BJ (cell line): ENCODE results near the gene KCTD1. TPM values are rescaled to one million over a fixed set of nuclear protein-coding genes. Genes with fewer than 3 reads are reported as not detected.
A peak's percentile ranks its signal among the peaks of the same experiment; 100 is the strongest.

Experiments used
- CTCF ChIA-PET: fragments of 350-600 bp; formaldehyde crosslinking; extraction: SDS; loops from one replicate; lab custom pipeline; 2021; ENCODE audit warnings: antibody characterized with exemption, inconsistent platforms; lab: Yijun Ruan, JAX
- POLR2A ChIA-PET: fragments of 300-600 bp; sonication (Branson Sonifier 250); formaldehyde crosslinking; extraction: SDS; loops from one replicate; lab custom pipeline; 2021; ENCODE audit warnings: antibody characterized with exemption; lab: Charles Lee
- DNase-seq: peaks from one replicate; pipeline ENCODE4 v3.0.0-alpha.2; 2011; ENCODE audit warnings: low read depth
- H3K27me3 ChIP-seq: 2 replicates; pipeline ENCODE4 v1.6.0; 2011; ENCODE audit warnings: low read length; ENCODE audit not compliant: control insufficient read depth, insufficient read depth
- H3K36me3 ChIP-seq: 2 replicates; pipeline ENCODE4 v1.5.1; 2011; ENCODE audit warnings: low read length; ENCODE audit not compliant: control insufficient read depth, insufficient read depth
- H3K4me3 ChIP-seq: 2 replicates; pipeline ENCODE4 v1.5.1; 2011; ENCODE audit warnings: low read depth, mild to moderate bottlenecking, control low read depth, low read length
- polyA minus RNA-seq: library from RNA; depleted of rRNA, polyadenylated mRNA; stranded (reverse); fragments of >200 nt; gene quantifications from 2 replicates; pipeline ENCODE4 v1.2.3, GENCODE V29; 2011; rRNA and poly(A)+ RNA removed
- polyA plus RNA-seq: library from polyadenylated mRNA; depleted of rRNA; stranded (reverse); fragments of >200 nt; gene quantifications from 2 replicates; pipeline ENCODE4 v1.2.3, GENCODE V29; 2011; rRNA removed
- TF ChIP-seq, protein P1 (sequence below): IDR thresholded peaks from 2 replicates; pipeline ENCODE4 v1.5.1; 2011; ENCODE audit warnings: low read depth, mild to moderate bottlenecking, control low read depth, inconsistent platforms, low read length, moderate library complexity; ENCODE audit not compliant: insufficient read depth

KCTD1 gene
- 6.3 and 9.6 TPM in 2 replicates for polyA plus RNA-seq
- 7.1 and 7.5 TPM in 2 replicates for polyA minus RNA-seq

DNA sequence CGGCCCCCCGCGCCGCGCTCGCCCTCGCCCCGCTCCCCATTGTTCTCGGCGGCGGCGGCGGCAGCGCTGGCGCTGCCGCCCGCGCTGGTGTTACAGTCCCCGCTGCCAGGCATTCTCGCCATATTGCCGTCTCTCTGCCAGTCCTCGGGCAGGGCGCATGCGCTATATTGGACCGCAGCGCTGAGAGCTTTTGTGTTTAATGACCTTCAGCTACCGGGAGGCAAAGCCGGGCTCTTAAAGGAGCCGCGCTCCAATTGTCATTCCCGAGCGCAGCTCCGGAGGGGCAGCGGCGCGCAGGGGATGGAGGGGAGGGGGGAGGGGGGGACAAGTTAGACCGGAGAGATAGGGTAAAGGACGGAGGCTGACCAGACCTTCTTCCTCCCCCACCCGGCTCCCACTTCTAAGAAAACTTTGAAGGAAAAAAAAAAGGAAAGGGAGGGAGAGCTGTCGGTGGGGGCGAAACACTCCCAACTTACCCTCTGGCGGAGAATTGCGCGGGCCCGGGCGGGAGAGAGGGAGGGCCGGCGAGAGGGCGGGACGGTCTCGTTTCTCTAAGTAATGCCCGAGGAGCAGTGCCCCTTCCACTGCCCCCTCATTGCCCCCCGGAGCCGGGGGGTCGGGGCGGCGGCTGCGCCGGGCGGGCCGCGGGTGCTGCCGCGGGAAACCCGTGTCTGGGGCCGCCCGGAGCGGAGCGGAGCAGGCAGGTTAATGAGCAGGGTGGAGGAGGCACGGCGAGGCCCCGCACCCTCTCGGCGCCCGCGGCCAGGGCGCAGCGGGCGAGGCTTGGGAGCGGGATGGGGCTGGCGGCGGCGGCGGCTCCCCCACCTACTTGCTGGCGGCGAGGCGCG, at the start of gene KCTD1:
Gene KCTD1, minus strand, starts transcription at position 139 of the 848 bp plus-strand sequence. Its CDS starts 17 bp downstream, at position 122.
- Histone ChIP-seq H3K4me3 (peak within 1 kb of the TSS; percentile 78), H3K36me3 (no peaks in the 10 kb centered on the region), H3K27me3 (peaks cover 6% of the 10 kb centered on the region)
- TF ChIP-seq, protein P1, sequence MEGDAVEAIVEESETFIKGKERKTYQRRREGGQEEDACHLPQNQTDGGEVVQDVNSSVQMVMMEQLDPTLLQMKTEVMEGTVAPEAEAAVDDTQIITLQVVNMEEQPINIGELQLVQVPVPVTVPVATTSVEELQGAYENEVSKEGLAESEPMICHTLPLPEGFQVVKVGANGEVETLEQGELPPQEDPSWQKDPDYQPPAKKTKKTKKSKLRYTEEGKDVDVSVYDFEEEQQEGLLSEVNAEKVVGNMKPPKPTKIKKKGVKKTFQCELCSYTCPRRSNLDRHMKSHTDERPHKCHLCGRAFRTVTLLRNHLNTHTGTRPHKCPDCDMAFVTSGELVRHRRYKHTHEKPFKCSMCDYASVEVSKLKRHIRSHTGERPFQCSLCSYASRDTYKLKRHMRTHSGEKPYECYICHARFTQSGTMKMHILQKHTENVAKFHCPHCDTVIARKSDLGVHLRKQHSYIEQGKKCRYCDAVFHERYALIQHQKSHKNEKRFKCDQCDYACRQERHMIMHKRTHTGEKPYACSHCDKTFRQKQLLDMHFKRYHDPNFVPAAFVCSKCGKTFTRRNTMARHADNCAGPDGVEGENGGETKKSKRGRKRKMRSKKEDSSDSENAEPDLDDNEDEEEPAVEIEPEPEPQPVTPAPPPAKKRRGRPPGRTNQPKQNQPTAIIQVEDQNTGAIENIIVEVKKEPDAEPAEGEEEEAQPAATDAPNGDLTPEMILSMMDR, result no peak
- POLR2A ChIA-PET, result interaction anchor here (0.6 kb wide), 2 partner anchors 149 to 502 kb away, joined by 4 to 11 read pairs; no protein-coding TSS in a partner anchor
- DNase-seq, result no peak
- CTCF ChIA-PET, result interaction anchor here (0.7 to 2.3 kb wide), 16 partner anchors 8 to 165 kb away, joined by 3 to 9 read pairs (median 3); no protein-coding TSS in a partner anchor

DNA sequence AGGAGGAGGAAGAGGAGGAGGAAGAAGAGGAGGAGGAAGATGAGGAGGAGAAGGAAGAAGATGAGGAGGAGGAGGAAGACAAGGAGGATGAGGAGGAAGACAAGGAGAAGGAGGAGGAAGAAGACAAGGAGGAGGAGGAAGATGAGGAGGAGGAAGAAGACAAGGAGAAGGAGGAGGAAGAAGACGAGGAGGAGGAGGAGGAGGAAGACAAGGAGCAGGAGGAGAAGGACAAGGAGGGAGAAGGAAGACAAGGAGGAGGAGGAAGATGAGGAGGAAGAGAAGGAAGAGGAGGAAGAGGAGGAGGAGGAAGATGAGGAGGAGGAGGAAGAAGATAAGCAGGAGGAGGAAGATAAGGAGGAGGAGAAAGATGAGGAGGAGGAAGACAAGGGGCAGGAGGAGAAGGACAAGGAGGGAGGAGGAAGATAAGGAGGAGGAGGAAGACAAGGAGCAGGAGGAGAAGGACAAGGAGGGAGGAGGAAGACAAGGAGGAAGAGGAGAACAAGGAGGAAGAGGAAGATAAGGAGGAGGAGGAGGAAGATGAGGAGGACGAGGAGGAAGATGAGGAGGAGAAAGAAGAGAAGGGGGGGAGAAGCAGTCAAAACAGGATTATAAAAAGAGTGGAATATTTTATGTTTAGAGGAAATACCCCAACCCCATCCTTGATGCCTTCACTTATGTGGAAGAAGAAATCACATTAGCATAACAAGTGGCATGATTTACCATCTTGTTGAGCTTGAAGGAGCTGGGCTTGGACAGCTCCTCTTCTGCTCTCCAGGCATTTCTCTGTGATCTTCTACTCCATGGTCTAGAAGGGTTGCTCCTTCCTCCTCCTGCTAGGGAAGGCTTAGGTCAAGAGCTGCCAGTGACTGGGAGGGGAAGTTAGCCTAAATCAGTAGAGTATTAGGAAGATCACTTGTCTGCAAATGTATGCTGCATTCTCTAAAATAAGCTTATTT, 45.3 kb upstream of the KCTD1 start:
- Histone ChIP-seq H3K36me3 (no peaks in the 10 kb centered on the region), H3K27me3 (no peaks in the 10 kb centered on the region), H3K4me3 (no peak overlapping the region)
- TF ChIP-seq, protein P1, result no peak
- CTCF ChIA-PET, result no interaction called here
- DNase-seq, result no peak
- POLR2A ChIA-PET, result no interaction called here

GRCh38 chr18:26584745-26585144, 36.4 kb upstream of the KCTD1 start:
- ChIA-PET POLR2A (no interaction called here), CTCF (no interaction called here)
- Histone ChIP-seq H3K4me3 (no peak overlapping the region), H3K27me3 (peaks cover 2% of the 10 kb centered on the region; the same call in 1 of the 2 replicates), H3K36me3 (no peaks in the 10 kb centered on the region)
- TF ChIP-seq, protein P1, result no peak
- DNase-seq, result no peak

GRCh38 chr18:26579941-26580618, 31.7 kb upstream of the KCTD1 start:
- CTCF ChIA-PET, result interaction anchor here (0.8 to 1.0 kb wide), 2 partner anchors 11 to 12 kb away, joined by 3 read pairs; no protein-coding TSS in a partner anchor
- POLR2A ChIA-PET, result no interaction called here

More at GRCh38 chr18:26579941-26580618, 31.7 kb upstream of the KCTD1 start:
- Histone ChIP-seq H3K36me3 (no peaks in the 10 kb centered on the region), H3K4me3 (no peak overlapping the region), H3K27me3 (no peaks in the 10 kb centered on the region)
- no peak for DNase-seq
- TF ChIP-seq, protein P1, result no peak
